Fibroblast of lung (primary cell): ENCODE measurements around the gene NECTIN1. TPM values are rescaled to one million over a fixed set of nuclear protein-coding genes. Genes with fewer than 3 reads are reported as not detected.

Experiments
- DNase-seq, 2 donors: peaks; one replicate each; pipeline versions ENCODE4 v3.0.0 to v3.0.0-alpha.2; 2010; ENCODE audit warnings: low read depth in 2 of 2
- H2AFZ ChIP-seq: 2 replicates; pipeline ENCODE4 v1.5.1; 2012; ENCODE audit warnings: low read length, control low read depth, inconsistent platforms
- H3K27ac ChIP-seq: 2 replicates; pipeline ENCODE4 v1.5.1; 2011; ENCODE audit warnings: low read length, control low read depth; ENCODE audit not compliant: insufficient read depth
- H3K27me3 ChIP-seq: 2 replicates; pipeline ENCODE4 v1.5.1; 2011; ENCODE audit warnings: mild to moderate bottlenecking, low read length; ENCODE audit not compliant: control insufficient read depth, insufficient read depth
- H3K36me3 ChIP-seq: 2 replicates; pipeline ENCODE4 v1.5.1; 2011; ENCODE audit warnings: low read length; ENCODE audit not compliant: control insufficient read depth, insufficient read depth
- H3K4me1 ChIP-seq: 2 replicates; pipeline ENCODE4 v1.5.1; 2011; ENCODE audit warnings: low read length; ENCODE audit not compliant: control insufficient read depth, insufficient read depth; ENCODE audit errors: extremely low read depth
- H3K4me2 ChIP-seq: 2 replicates; pipeline ENCODE4 v1.5.1; 2011; ENCODE audit warnings: low read length, control low read depth; ENCODE audit not compliant: insufficient read depth; ENCODE audit errors: extremely low read depth
- H3K4me3 ChIP-seq, 4 experiments: fragments of 200-600 bp in 1 of 4; sonication (generic) in 1 of 4; replicated peaks in 1 of 4; 2 replicates each; pipeline ENCODE4 v1.5.1; 2011 to 2016; ENCODE audit warnings: low read length in 4 of 4, low read depth in 3 of 4, mild to moderate bottlenecking in 3 of 4, control low read depth in 2 of 4, inconsistent platforms in 1 of 4, mixed read lengths in 1 of 4; ENCODE audit not compliant: insufficient read depth in 1 of 4; ENCODE audit errors: control extremely low read depth in 1 of 4
- H3K79me2 ChIP-seq: 2 replicates; pipeline ENCODE4 v1.5.1; 2012; ENCODE audit warnings: mild to moderate bottlenecking, low read length, inconsistent platforms; ENCODE audit not compliant: control insufficient read depth, insufficient read depth
- H3K9ac ChIP-seq: 2 replicates; pipeline ENCODE4 v1.5.1; 2011; ENCODE audit warnings: mild to moderate bottlenecking, low read length, control low read depth; ENCODE audit not compliant: insufficient read depth
- H3K9me3 ChIP-seq: 2 replicates; pipeline ENCODE4 v1.5.1; 2012; ENCODE audit warnings: low read depth, low read length; ENCODE audit not compliant: control insufficient read depth, insufficient read depth
- H4K20me1 ChIP-seq: 2 replicates; pipeline ENCODE4 v1.5.1; 2011; ENCODE audit warnings: low read length; ENCODE audit not compliant: control insufficient read depth, insufficient read depth; ENCODE audit errors: extremely low read depth
- CTCF ChIP-seq, 2 donors: IDR thresholded peaks in 1 of 2; conservative IDR thresholded peaks in 1 of 2; 1 replicate in 1 of 2; 2 replicates in 1 of 2; pipeline ENCODE4 v1.5.1; 2011 to 2012; ENCODE audit warnings: low read length in 2 of 2, control low read depth in 1 of 2, inconsistent platforms in 1 of 2, low read depth in 1 of 2, mild to moderate bottlenecking in 1 of 2
- EZH2 ChIP-seq: IDR thresholded peaks from 2 replicates; pipeline ENCODE4 v1.5.1; 2012; ENCODE audit warnings: low read length, control low read depth, mild to moderate bottlenecking; ENCODE audit errors: missing control alignments
- polyA plus RNA-seq, 2 donors: library from polyadenylated mRNA; depleted of rRNA in 1 of 2; stranded (reverse) in 1 of 2; unstranded in 1 of 2; fragments of >200 nt; gene quantifications; 2 replicates each; pipeline ENCODE4 v1.2.1, GENCODE V29; 2011 to 2012; ENCODE audit warnings: missing spikeins in 1 of 2
- total RNA-seq: library from RNA; depleted of rRNA; stranded (reverse); fragments of >200 nt; gene quantifications from 2 replicates; pipeline ENCODE4 v1.2.1, GENCODE V29; 2014

The NECTIN1 gene
- total and polyA plus RNA-seq, 2 donors (not counting 1 experiment from before 2014, with no cell fraction given): 2.0 to 2.8 TPM

- H3K4me3 ChIP-seq: no peak overlapping the region
- no peaks in the 10 kb centered on the region for H3K9me3 ChIP-seq
- H3K27ac ChIP-seq: no peak overlapping the region
- no peak overlapping the region for H3K4me2 ChIP-seq
- H3K36me3 ChIP-seq: no peaks in the 10 kb centered on the region
- H3K4me1 ChIP-seq: no peaks in the 10 kb centered on the region
- H2AFZ ChIP-seq: no peak overlapping the region
- no peaks in the 10 kb centered on the region for H3K27me3 ChIP-seq
- TF ChIP-seq EZH2: no peak
- TF ChIP-seq CTCF (conservative IDR thresholded peaks at IDR 0.05 in 1 of 2, IDR thresholded peaks at IDR 0.05 in 1 of 2; ENCODE audit: low read depth in 1 of 2, low read length in 2 of 2): no peak
- no peak for DNase-seq
- H4K20me1 ChIP-seq: no peaks in the 10 kb centered on the region
- no peaks in the 10 kb centered on the region for H3K79me2 ChIP-seq
- no peak overlapping the region for H3K9ac ChIP-seq
These were observed 14.8 kb downstream of the NECTIN1 start for GRCh38 chr11:119714189-119714588.

GRCh38 chr11:119713359-119714040, 15.5 kb downstream of the NECTIN1 start:
- Histone ChIP-seq H3K27ac (no peak overlapping the region), H3K79me2 (no peaks in the 10 kb centered on the region), H3K4me2 (no peak overlapping the region), H3K4me3 (no peak overlapping the region), H4K20me1 (no peaks in the 10 kb centered on the region), H3K4me1 (no peaks in the 10 kb centered on the region), H3K9me3 (no peaks in the 10 kb centered on the region), H2AFZ (no peak overlapping the region), H3K36me3 (no peaks in the 10 kb centered on the region), H3K27me3 (no peaks in the 10 kb centered on the region), H3K9ac (no peak overlapping the region)
- no peak for TF ChIP-seq CTCF (conservative IDR thresholded peaks at IDR 0.05 in 1 of 2, IDR thresholded peaks at IDR 0.05 in 1 of 2; ENCODE audit: low read depth in 1 of 2, low read length in 2 of 2)
- no peak for TF ChIP-seq EZH2
- no peak for DNase-seq

GRCh38 chr11:119712459-119713358, 16.3 kb downstream of the NECTIN1 start:
- Histone ChIP-seq H3K9me3 (no peaks in the 10 kb centered on the region), H3K4me2 (no peak overlapping the region), H3K9ac (no peak overlapping the region), H3K4me3 (no peak overlapping the region), H2AFZ (no peak overlapping the region), H3K4me1 (no peaks in the 10 kb centered on the region), H4K20me1 (no peaks in the 10 kb centered on the region), H3K27ac (no peak overlapping the region), H3K27me3 (no peaks in the 10 kb centered on the region), H3K79me2 (no peaks in the 10 kb centered on the region), H3K36me3 (no peaks in the 10 kb centered on the region)
- no peak for DNase-seq
- TF ChIP-seq CTCF (conservative IDR thresholded peaks at IDR 0.05 in 1 of 2, IDR thresholded peaks at IDR 0.05 in 1 of 2; ENCODE audit: low read depth in 1 of 2, low read length in 2 of 2) (no peak), EZH2 (no peak)
